Left lung (tissue), 10 donors: Measurements from ENCODE around the gene AHCYL2. TPM values are rescaled to one million over a fixed set of nuclear protein-coding genes. Genes with fewer than 3 reads are reported as not detected.

Experiments
- ATAC-seq: fragments of 200-7000 bp; cut with Tn5 transposase; one replicate; pipeline ENCODE4 v1.9.1; 2020; ENCODE audit warnings: moderate library complexity
- DNase-seq, 4 donors: peaks; one replicate each; pipeline ENCODE4 v3.0.0-alpha.2; 2013 to 2020
- H3K27ac ChIP-seq, 2 donors: fragments of 200-600 bp; sonication (generic) in 1 of 2; one replicate each; pipeline versions ENCODE4 v1.5.0 to v1.8.0; 2020 to 2021
- H3K27me3 ChIP-seq, 2 donors: fragments of 200-600 bp; sonication (generic) in 1 of 2; one replicate each; pipeline versions ENCODE4 v1.5.0 to v1.8.0; 2020 to 2021
- H3K36me3 ChIP-seq, 2 donors: fragments of 200-600 bp; sonication (generic) in 1 of 2; one replicate each; pipeline versions ENCODE4 v1.5.0 to v1.8.0; 2020 to 2021
- H3K4me1 ChIP-seq, 2 donors: fragments of 200-600 bp; one replicate each; pipeline ENCODE4 v1.8.0; 2021
- H3K4me3 ChIP-seq, 2 donors: fragments of 200-600 bp; sonication (generic) in 1 of 2; one replicate each; pipeline versions ENCODE4 v1.5.0 to v1.8.0; 2020 to 2021; ENCODE audit warnings: mild to moderate bottlenecking in 1 of 2
- H3K9me3 ChIP-seq, 2 donors: fragments of 200-600 bp; sonication (generic) in 1 of 2; one replicate each; pipeline versions ENCODE4 v1.5.0 to v1.8.0; 2020 to 2021
- CTCF ChIP-seq, 2 donors: fragments of 200-600 bp; sonication (generic) in 1 of 2; IDR thresholded peaks; one replicate each; pipeline versions ENCODE4 v1.5.0 to v1.8.0; 2021; ENCODE audit warnings: antibody characterized with exemption in 2 of 2
- intact Hi-C, 2 donors: fragments of 100-400 bp; cut with DNase I; formaldehyde crosslinking; loops; one replicate each; pipeline versions ENCODE4 v1.11.2 to v1.14.2; 2022
- polyA plus RNA-seq, 6 donors: library from polyadenylated mRNA; unstranded; fragments of 120-200 nt; gene quantifications; one replicate each; pipeline ENCODE4 v1.2.1, GENCODE V29; 2013; ENCODE audit not compliant: insufficient read length in 6 of 6
- total RNA-seq, 2 donors: library from RNA; stranded (reverse); fragmentation: NEBNext Ultra II Directional; extraction: Animal tissue kit (Norgen Biotek cat#: 25700); gene quantifications; one replicate each; pipeline ENCODE4 v1.2.1, GENCODE V29; 2021
- donor health status: DM: no; HTN: yes; CAD: no.
- donor health status: DM: no; HTN: no; CAD: no.

Gene AHCYL2
- total and polyA plus RNA-seq, 8 donors, result 16.2 to 219 (median 21.3) TPM

DNA sequence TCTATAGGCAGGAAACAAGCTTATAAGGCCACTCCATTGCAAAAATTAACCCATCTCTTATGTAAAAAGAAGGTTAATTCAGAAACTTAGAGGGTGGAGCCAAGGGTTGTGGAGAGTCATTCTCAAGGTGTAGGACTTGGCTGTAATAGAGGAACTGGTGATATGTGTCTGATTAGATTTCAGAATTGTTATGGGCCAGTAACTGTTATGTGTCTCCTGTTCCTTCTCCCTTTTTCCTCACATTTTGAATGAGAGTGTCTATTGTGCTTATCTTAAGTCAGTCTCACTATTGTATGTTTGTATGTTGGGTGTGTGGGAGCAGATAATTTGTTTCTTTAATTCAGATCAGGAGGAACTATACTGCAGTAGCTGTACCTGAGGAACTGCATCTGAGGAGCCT, 49.1 kb downstream of the AHCYL2 start:
- H3K27me3 ChIP-seq, result no peaks in the 10 kb centered on the region
- H3K27ac ChIP-seq, result no peak overlapping the region
- ATAC-seq, result no peak
- peaks cover 0 to 7% of the 10 kb centered on the region in 2 donors for H3K4me1 ChIP-seq
- TF ChIP-seq CTCF (IDR thresholded peaks at IDR 0.05), result no peak
- peaks cover 0 to 5% of the 10 kb centered on the region in 2 donors for H3K9me3 ChIP-seq
- no peak for DNase-seq
- H3K4me3 ChIP-seq, result no peak overlapping the region
- intact Hi-C loops, result no loop called here
- no peaks in the 10 kb centered on the region for H3K36me3 ChIP-seq

DNA sequence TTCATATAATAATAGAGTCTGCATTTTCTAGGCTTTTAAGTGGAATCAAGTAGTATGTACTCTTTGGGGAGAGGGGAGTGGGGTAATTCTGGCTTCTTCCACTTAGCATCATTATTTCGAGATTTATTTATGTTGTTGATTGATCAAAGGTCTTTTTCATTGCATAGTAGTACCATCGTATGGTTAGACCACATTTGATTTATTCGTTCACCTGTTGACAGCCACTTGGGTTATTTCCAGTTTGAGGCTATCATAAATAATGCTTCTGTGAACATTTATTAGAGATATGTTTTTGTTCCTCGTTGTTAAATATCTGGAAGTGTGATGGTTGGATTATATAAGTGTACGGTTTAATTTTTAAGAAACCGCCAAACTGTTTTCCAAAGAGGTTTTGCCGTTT, 52.8 kb downstream of the AHCYL2 start:
- Histone ChIP-seq H3K4me1 (no peaks in the 10 kb centered on the region), H3K27ac (no peak overlapping the region), H3K36me3 (no peaks in the 10 kb centered on the region), H3K4me3 (no peak overlapping the region), H3K27me3 (no peaks in the 10 kb centered on the region), H3K9me3 (peaks cover 0 to 5% of the 10 kb centered on the region in 2 donors)
- intact Hi-C loops, result no loop called here
- DNase-seq (no peak), ATAC-seq (no peak)
- no peak for TF ChIP-seq CTCF (IDR thresholded peaks at IDR 0.05)

GRCh38 chr7:129278688-129279087, 53.9 kb downstream of the AHCYL2 start:
- Histone ChIP-seq H3K4me3 (no peak overlapping the region), H3K27me3 (no peaks in the 10 kb centered on the region), H3K4me1 (no peaks in the 10 kb centered on the region), H3K36me3 (no peaks in the 10 kb centered on the region), H3K27ac (no peak overlapping the region), H3K9me3 (peaks cover 0 to 1% of the 10 kb centered on the region in 2 donors)
- TF ChIP-seq CTCF (IDR thresholded peaks at IDR 0.05), result no peak
- intact Hi-C loops, result no loop called here
- no peak for ATAC-seq
- no peak for DNase-seq

DNA sequence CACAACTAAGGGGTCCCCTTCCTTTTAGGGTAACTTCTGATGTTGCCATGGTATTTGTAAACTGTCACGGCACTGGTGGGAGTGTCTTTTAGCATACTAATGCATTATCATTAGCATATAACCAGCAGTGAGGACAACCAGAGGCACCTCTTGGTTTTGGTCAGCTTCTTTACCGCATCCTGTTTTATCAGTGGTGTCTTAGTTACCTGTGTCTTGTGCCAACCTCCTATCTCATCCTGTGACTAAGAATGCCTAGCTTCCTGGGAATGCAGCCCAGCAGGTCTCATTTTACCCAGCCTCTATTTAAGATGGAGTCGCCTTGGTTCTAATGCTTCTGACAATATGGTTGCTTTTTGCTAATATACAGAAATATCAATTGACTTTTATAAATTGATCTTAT, 54.9 kb downstream of the AHCYL2 start:
- ATAC-seq, result no peak
- intact Hi-C loops, result no loop called here

GRCh38 chr7:129281163-129281562, 56.3 kb downstream of the AHCYL2 start:
- H3K4me3 ChIP-seq, result no peak overlapping the region
- TF ChIP-seq CTCF (IDR thresholded peaks at IDR 0.05), result no peak
- no peaks in the 10 kb centered on the region for H3K36me3 ChIP-seq
- ATAC-seq (no peak), DNase-seq (no peak)
- no peak overlapping the region for H3K27ac ChIP-seq
- intact Hi-C loops, result no loop called here
- no peaks in the 10 kb centered on the region for H3K4me1 ChIP-seq
- H3K9me3 ChIP-seq, result no peaks in the 10 kb centered on the region
- no peaks in the 10 kb centered on the region for H3K27me3 ChIP-seq

More for the DNA sequence above, 54.9 kb downstream of the AHCYL2 start:
- no peaks in the 10 kb centered on the region for H3K4me1 ChIP-seq
- no peaks in the 10 kb centered on the region for H3K27me3 ChIP-seq
- no peaks in the 10 kb centered on the region for H3K36me3 ChIP-seq
- no peak overlapping the region for H3K27ac ChIP-seq
- DNase-seq, result no peak
- H3K9me3 ChIP-seq, result no peaks in the 10 kb centered on the region
- H3K4me3 ChIP-seq, result no peak overlapping the region
- no peak for TF ChIP-seq CTCF (IDR thresholded peaks at IDR 0.05)
